WTC11 (cell line): ENCODE results near the gene WRAP73. TPM values are rescaled to one million over a fixed set of nuclear protein-coding genes. Genes with fewer than 3 reads are reported as not detected.

Source experiments
- ATAC-seq: fragments of 200-7000 bp; cut with Tn5 transposase; 2 replicates; pipeline ENCODE4 v1.10.0; 2021; ENCODE audit warnings: mild to moderate bottlenecking, moderate library complexity
- CTCF ChIA-PET: fragments of 300-600 bp; sonication (Branson Sonifier 250); formaldehyde crosslinking; loops from one replicate; lab custom pipeline; 2021; ENCODE audit warnings: antibody characterized with exemption; lab: Charles Lee
- POLR2A ChIA-PET: fragments of 350-600 bp; sonication (Branson Sonifier 250); formaldehyde crosslinking; loops from one replicate; lab custom pipeline; 2021; ENCODE audit warnings: antibody characterized with exemption; lab: Charles Lee
- DNase-seq: peaks from one replicate; pipeline ENCODE4 v3.0.0; 2021; ENCODE audit warnings: low spot score
- H3K27ac Mint-ChIP-seq: 2 replicates; pipeline ENCODE4 v1.8.0; 2021; ENCODE audit warnings: mixed read lengths
- H3K27me3 Mint-ChIP-seq: 2 replicates; pipeline ENCODE4 v1.8.0; 2021; ENCODE audit warnings: low read depth, mild to moderate bottlenecking, moderate library complexity, mixed read lengths
- H3K36me3 Mint-ChIP-seq: 2 replicates; pipeline ENCODE4 v1.8.0; 2021; ENCODE audit warnings: mixed read lengths
- H3K4me1 Mint-ChIP-seq: 2 replicates; pipeline ENCODE4 v1.8.0; 2022; ENCODE audit warnings: mixed read lengths
- H3K4me3 Mint-ChIP-seq: 2 replicates; pipeline ENCODE4 v1.8.0; 2021; ENCODE audit warnings: mild to moderate bottlenecking, moderate library complexity, mixed read lengths
- H3K9me3 Mint-ChIP-seq: 2 replicates; pipeline ENCODE4 v1.8.0; 2021; ENCODE audit warnings: mixed read lengths
- ATF3 ChIP-seq: sonication (generic); formaldehyde crosslinking; conservative IDR thresholded peaks from 2 replicates; pipeline ENCODE4 v1.8.1; 2022; ENCODE audit warnings: mild to moderate bottlenecking, missing genetic modification reagents
- ATF6 ChIP-seq: sonication (generic); formaldehyde crosslinking; IDR thresholded peaks from 2 replicates; pipeline ENCODE4 v1.8.1; 2023; ENCODE audit warnings: mild to moderate bottlenecking, missing genetic modification reagents
- E2F4 ChIP-seq: sonication (generic); formaldehyde crosslinking; IDR thresholded peaks from 2 replicates; pipeline ENCODE4 v1.8.1; 2022; ENCODE audit warnings: low read depth, mild to moderate bottlenecking, moderate library complexity, missing genetic modification reagents, borderline replicate concordance
- EMX1 ChIP-seq: fragments of 250-450 bp; sonication (Bioruptor Pico); IDR thresholded peaks from 2 replicates; pipeline ENCODE4 v1.8.0; 2021; ENCODE audit warnings: mild to moderate bottlenecking
- ESRRA ChIP-seq: sonication (generic); formaldehyde crosslinking; IDR thresholded peaks from 2 replicates; pipeline ENCODE4 v1.8.1; 2022; ENCODE audit warnings: mild to moderate bottlenecking, missing genetic modification reagents, borderline replicate concordance
- FOXP1 ChIP-seq: sonication (generic); formaldehyde crosslinking; IDR thresholded peaks from 2 replicates; pipeline ENCODE4 v1.8.0; 2022; ENCODE audit warnings: missing genetic modification reagents, mild to moderate bottlenecking, moderate library complexity, borderline replicate concordance
- FOXP4 ChIP-seq: sonication (generic); formaldehyde crosslinking; IDR thresholded peaks from 2 replicates; pipeline ENCODE4 v1.8.0; 2022; ENCODE audit warnings: mild to moderate bottlenecking, missing genetic modification reagents
- GTF2I ChIP-seq: fragments of 250-450 bp; sonication (Bioruptor Pico); conservative IDR thresholded peaks from 2 replicates; pipeline ENCODE4 v1.4.0; 2021; ENCODE audit warnings: mild to moderate bottlenecking
- HMGA2 ChIP-seq: fragments of 250-450 bp; sonication (Bioruptor Pico); IDR thresholded peaks from 2 replicates; pipeline ENCODE4 v1.4.0; 2021; ENCODE audit warnings: mild to moderate bottlenecking, moderate library complexity
- IRF1 ChIP-seq: sonication (generic); formaldehyde crosslinking; IDR thresholded peaks from 2 replicates; pipeline ENCODE4 v1.8.0; 2023; ENCODE audit warnings: missing genetic modification reagents
- JAZF1 ChIP-seq: fragments of 250-450 bp; sonication (Bioruptor Pico); IDR thresholded peaks from 2 replicates; pipeline ENCODE4 v1.9.0; 2021; ENCODE audit warnings: moderate library complexity, mild to moderate bottlenecking, inconsistent platforms
- NFE2L1 ChIP-seq: sonication (generic); formaldehyde crosslinking; IDR thresholded peaks from 2 replicates; pipeline ENCODE4 v1.8.1; 2023; ENCODE audit warnings: missing genetic modification reagents
- RELA ChIP-seq: sonication (generic); formaldehyde crosslinking; IDR thresholded peaks from 2 replicates; pipeline ENCODE4 v1.8.1; 2022; ENCODE audit warnings: missing genetic modification reagents, mild to moderate bottlenecking, borderline replicate concordance
- SP1 ChIP-seq: sonication (generic); formaldehyde crosslinking; conservative IDR thresholded peaks from 2 replicates; pipeline ENCODE4 v1.8.1; 2022; ENCODE audit warnings: missing genetic modification reagents
- TP53 ChIP-seq: sonication (generic); formaldehyde crosslinking; IDR thresholded peaks from 2 replicates; pipeline ENCODE4 v1.8.1; 2023; ENCODE audit warnings: mild to moderate bottlenecking, missing genetic modification reagents
- ZNF396 ChIP-seq: fragments of 250-450 bp; sonication (Bioruptor Pico); IDR thresholded peaks from 2 replicates; pipeline ENCODE4 v1.8.0; 2021; ENCODE audit warnings: mild to moderate bottlenecking, moderate library complexity, borderline replicate concordance
- total RNA-seq: library from RNA; stranded (reverse); gene quantifications from 3 replicates; pipeline ENCODE4 v1.2.3, GENCODE V29; 2021
- TF ChIP-seq, protein P1 (sequence below): sonication (generic); formaldehyde crosslinking; IDR thresholded peaks from 2 replicates; pipeline ENCODE4 v1.8.1; 2023; ENCODE audit warnings: mild to moderate bottlenecking, missing genetic modification reagents, borderline replicate concordance
- TF ChIP-seq, protein P2 (sequence below): sonication (generic); formaldehyde crosslinking; IDR thresholded peaks from 2 replicates; pipeline ENCODE4 v1.8.0; 2023; ENCODE audit warnings: mild to moderate bottlenecking, missing genetic modification reagents

WRAP73 gene
- total RNA-seq, 1 experiment from 2014 or later = 39.2 TPM

DNA sequence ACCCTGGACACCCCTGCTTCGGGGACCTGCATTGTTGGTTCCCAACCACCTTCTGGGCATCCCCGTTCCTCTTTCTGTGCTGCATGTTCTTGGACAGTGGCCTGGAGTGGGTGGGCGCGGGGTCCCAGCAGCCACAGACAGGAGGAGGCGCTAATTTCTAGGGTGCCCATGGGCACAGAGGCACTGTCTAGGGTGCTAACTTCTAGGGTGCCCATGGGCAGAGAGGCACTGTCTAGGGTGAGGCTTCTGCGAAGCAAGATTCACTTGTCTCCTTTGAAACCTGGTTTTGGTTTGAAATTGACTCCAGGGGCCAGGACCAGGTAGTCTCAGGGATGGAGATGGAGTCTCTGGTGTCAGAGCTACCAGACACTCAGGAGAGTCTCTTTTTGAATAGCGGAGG is 37.8 kb downstream of the WRAP73 start:
- CTCF ChIA-PET = interaction anchor here (1.7 kb wide), 1 partner anchor 80 kb away, joined by 4 read pairs; no protein-coding TSS in a partner anchor
- no peaks in the 10 kb centered on the region for H3K9me3 Mint-ChIP-seq
- TF ChIP-seq, protein P1, sequence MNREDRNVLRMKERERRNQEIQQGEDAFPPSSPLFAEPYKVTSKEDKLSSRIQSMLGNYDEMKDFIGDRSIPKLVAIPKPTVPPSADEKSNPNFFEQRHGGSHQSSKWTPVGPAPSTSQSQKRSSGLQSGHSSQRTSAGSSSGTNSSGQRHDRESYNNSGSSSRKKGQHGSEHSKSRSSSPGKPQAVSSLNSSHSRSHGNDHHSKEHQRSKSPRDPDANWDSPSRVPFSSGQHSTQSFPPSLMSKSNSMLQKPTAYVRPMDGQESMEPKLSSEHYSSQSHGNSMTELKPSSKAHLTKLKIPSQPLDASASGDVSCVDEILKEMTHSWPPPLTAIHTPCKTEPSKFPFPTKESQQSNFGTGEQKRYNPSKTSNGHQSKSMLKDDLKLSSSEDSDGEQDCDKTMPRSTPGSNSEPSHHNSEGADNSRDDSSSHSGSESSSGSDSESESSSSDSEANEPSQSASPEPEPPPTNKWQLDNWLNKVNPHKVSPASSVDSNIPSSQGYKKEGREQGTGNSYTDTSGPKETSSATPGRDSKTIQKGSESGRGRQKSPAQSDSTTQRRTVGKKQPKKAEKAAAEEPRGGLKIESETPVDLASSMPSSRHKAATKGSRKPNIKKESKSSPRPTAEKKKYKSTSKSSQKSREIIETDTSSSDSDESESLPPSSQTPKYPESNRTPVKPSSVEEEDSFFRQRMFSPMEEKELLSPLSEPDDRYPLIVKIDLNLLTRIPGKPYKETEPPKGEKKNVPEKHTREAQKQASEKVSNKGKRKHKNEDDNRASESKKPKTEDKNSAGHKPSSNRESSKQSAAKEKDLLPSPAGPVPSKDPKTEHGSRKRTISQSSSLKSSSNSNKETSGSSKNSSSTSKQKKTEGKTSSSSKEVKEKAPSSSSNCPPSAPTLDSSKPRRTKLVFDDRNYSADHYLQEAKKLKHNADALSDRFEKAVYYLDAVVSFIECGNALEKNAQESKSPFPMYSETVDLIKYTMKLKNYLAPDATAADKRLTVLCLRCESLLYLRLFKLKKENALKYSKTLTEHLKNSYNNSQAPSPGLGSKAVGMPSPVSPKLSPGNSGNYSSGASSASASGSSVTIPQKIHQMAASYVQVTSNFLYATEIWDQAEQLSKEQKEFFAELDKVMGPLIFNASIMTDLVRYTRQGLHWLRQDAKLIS (CRISPR knock-in tag) = no peak
- TF ChIP-seq TP53 (CRISPR knock-in tag) = no peak
- no peak for TF ChIP-seq ESRRA (CRISPR knock-in tag)
- no peak for TF ChIP-seq IRF1
- TF ChIP-seq GTF2I (CRISPR knock-in tag) = no peak
- H3K27ac Mint-ChIP-seq = no peak overlapping the region
- H3K4me1 Mint-ChIP-seq = peaks cover 36% of the 10 kb centered on the region
- DNase-seq (no peak), ATAC-seq (no peak)
- POLR2A ChIA-PET = no interaction called here
- no peaks in the 10 kb centered on the region for H3K36me3 Mint-ChIP-seq
- peak overlapping the region; percentile 60 for H3K4me3 Mint-ChIP-seq
- H3K27me3 Mint-ChIP-seq = peaks cover 18% of the 10 kb centered on the region

DNA sequence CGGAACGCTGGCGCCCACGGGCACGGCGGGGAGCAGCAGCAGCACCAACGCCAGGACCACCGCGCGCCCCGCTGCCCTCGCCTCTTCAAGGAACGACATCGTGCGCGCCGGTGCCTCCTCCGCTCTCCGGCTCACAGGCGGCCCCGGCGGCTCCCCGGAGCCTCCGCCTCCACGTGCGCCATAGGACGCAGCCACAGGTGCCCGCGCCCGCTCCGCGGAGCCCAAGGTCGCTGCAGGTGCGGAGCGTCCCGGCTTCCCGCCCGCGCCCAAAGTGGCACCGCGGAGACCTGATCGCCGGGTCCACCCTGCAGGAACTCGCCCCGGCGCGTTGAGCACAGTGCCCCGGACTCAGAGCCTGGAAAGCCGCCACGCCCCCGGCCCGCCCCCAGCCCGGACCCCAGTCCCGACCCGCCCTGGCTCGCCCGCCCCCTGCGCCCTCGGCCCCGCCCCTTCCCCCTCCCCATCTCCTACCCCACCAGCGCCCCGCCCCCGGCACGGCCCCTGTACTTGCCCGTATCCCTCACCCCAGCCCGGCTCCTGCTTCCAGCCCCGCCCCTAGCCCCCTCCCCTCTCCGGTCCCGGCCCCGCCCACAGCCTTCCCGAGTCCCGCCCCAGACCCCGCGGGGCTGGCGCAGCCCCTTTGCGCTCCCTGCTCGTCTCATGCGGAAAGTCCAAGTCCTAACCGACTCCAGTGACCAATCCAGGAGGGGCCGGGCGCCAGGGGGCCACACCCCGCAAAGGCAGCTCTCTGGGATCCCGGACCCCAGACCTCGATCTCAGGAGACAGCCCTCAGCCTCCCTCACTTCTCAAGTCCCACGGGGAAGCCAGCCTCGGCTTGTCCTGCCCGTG is 38.5 kb downstream of the WRAP73 start, which contains the start of gene MEGF6:
MEGF6 (minus strand) TSS at position 339 of the 850 bp plus-strand sequence; CDS start at position 99, 240 bp downstream.
- Mint-ChIP-seq H3K27me3 (peaks cover 18% of the 10 kb centered on the region), H3K36me3 (no peaks in the 10 kb centered on the region), H3K4me3 (peak within 1 kb of the TSS; percentile 80), H3K9me3 (no peaks in the 10 kb centered on the region), H3K27ac (no peak within 1 kb of the TSS), H3K4me1 (peaks cover 36% of the 10 kb centered on the region)
- ChIA-PET POLR2A (no interaction called here), CTCF (interaction anchor here (1.0 to 2.8 kb wide), 6 partner anchors 8 to 158 kb away, joined by 3 to 15 read pairs (median 5); no protein-coding TSS in a partner anchor)
- DNase-seq (peak; percentile 97), ATAC-seq (peak; percentile 82)
- TF ChIP-seq ESRRA (CRISPR knock-in tag) (no peak), FOXP4 (CRISPR knock-in tag) (peak; percentile 71; the same call in 1 of the 2 replicates), HMGA2 (no peak), ATF3 (CRISPR knock-in tag) (no peak), NFE2L1 (CRISPR knock-in tag) (no peak), ZNF396 (CRISPR knock-in tag) (no peak), JAZF1 (no peak), E2F4 (CRISPR knock-in tag) (no peak), SP1 (CRISPR knock-in tag) (no peak; the same call in none of the 2 replicates), ATF6 (CRISPR knock-in tag) (no peak), RELA (CRISPR knock-in tag) (no peak; the same call in 1 of the 2 replicates), FOXP1 (CRISPR knock-in tag) (peak; percentile 15; the same call in 1 of the 2 replicates), EMX1 (CRISPR knock-in tag) (no peak)
- TF ChIP-seq, protein P2, sequence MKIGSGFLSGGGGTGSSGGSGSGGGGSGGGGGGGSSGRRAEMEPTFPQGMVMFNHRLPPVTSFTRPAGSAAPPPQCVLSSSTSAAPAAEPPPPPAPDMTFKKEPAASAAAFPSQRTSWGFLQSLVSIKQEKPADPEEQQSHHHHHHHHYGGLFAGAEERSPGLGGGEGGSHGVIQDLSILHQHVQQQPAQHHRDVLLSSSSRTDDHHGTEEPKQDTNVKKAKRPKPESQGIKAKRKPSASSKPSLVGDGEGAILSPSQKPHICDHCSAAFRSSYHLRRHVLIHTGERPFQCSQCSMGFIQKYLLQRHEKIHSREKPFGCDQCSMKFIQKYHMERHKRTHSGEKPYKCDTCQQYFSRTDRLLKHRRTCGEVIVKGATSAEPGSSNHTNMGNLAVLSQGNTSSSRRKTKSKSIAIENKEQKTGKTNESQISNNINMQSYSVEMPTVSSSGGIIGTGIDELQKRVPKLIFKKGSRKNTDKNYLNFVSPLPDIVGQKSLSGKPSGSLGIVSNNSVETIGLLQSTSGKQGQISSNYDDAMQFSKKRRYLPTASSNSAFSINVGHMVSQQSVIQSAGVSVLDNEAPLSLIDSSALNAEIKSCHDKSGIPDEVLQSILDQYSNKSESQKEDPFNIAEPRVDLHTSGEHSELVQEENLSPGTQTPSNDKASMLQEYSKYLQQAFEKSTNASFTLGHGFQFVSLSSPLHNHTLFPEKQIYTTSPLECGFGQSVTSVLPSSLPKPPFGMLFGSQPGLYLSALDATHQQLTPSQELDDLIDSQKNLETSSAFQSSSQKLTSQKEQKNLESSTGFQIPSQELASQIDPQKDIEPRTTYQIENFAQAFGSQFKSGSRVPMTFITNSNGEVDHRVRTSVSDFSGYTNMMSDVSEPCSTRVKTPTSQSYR (CRISPR knock-in tag) = no peak
